Activated T-helper 1 cell treated with Interleukin-2 at 50 U/mL for 16 hours (primary cell): Measurements from ENCODE around the gene TFF1.

ENCODE experiments used
- DNase-seq: peaks from one replicate; pipeline ENCODE4 v3.0.0-alpha.2; 2020; ENCODE audit warnings: low read depth

TFF1 gene

DNA sequence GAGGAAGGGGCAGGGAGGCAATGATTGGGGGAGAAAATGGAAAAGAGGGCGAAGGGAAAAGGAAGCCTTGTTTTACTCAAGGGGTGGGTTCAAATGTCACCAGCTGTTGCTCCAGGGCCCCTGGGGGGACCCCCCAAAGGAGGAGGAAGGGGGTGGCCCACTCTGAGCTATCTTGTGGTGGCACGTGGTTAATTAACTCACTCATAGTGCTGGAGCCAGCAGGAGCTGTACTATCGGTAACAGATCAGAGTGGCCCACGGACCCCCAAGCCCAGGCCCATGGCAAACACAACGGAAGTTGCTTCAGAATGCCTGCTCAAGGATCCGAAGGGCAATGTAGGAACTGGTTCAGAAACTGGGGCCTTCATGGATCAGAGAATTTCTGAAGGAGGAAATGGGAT is 22.8 kb downstream of the TFF1 start:
- DNase-seq, result no peak

DNA sequence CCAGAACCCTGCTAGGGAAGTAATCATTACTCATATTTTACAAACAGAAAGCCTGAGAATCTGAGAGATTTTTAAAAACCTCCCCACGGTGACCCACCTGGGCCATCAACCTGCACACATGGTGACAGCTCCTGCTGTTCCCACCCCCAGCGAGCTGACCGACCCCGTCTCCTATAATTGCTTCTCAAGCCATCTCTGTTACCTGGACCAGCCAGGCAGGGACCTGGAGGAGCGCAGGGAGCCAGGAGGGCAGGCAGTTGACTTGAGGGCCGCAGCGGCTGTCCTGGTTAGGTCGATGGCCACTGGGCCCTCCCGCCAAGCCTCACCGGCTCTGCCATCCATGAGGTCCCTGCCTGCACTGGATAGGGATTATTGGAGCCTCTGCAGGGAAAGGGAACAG is 23.2 kb downstream of the TFF1 start:
- no peak for DNase-seq

DNA sequence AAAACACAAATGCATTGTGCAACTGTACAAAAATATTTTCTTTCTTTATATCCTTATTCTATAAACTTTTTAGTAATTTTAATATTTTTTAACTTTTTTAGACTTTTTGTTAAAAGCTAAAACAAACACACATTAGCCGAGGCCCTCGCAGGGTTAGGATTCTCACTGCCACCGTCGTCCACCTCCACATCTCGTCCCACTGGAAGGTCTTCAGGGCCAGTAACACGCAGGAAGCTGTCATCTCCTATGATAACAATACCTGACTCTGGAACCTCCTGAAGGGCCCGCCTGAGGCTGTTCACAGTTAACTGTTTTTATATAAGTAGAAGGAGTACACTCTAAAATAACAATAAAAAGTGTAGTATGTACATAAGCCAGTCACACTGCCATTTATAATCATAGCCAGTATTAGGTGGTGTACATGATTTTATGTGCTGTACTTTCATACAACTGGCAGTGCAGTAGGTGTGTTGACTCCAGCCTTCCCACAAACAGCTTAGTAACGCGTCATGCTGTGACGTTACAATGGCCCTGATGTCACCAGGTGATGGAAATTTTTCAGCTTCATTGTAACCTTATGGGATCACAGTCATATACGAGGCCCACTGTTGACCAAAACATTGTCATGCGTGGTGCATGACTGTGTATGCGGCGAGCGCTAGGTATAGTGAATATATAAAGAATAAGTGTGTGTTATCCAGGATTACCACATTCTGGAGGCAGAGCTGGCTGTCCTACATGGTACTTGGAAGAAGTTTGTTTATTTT is 24.4 kb downstream of the TFF1 start:
- DNase-seq, result no peak

DNA sequence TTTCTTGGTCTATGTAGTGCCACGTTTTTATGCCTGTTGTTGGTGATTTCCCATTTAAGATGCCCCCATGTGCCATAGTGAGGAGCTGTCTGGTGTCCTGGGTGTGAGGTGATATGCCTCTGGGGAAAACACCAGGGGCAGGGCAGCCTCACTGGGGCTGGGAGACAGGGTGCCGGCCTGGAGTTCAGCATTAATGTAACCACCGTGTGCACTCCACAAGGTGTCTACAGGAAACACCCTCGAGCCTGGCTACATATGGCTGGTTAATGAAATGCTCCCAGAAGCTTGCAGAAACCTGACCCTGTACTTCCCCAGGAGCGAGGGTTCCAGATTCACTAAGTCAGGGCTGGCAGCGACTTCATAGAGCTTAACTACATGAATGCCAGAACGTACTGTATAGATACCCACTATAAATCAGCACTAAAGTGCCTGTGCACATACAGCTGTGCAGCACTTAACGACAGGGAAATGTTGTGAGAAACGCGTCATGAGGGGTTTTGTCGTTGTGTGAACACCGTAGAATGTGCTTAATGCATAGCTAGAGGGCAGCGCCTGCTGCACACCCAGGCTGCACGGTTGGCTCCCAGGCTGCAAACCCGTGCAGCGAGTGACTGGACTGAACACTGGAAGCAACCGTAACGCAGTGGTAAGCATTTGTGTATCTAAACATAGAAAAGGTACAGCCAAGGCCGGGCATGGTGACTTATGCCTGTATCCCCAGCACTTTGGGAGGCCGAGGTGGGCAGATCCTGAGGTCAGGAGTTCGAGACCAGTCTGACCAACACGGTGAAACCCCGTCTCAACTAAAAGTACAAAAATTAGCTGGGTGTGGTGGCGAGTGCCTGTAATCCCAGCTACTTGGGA is 25.9 kb downstream of the TFF1 start:
- DNase-seq, result no peak

DNA sequence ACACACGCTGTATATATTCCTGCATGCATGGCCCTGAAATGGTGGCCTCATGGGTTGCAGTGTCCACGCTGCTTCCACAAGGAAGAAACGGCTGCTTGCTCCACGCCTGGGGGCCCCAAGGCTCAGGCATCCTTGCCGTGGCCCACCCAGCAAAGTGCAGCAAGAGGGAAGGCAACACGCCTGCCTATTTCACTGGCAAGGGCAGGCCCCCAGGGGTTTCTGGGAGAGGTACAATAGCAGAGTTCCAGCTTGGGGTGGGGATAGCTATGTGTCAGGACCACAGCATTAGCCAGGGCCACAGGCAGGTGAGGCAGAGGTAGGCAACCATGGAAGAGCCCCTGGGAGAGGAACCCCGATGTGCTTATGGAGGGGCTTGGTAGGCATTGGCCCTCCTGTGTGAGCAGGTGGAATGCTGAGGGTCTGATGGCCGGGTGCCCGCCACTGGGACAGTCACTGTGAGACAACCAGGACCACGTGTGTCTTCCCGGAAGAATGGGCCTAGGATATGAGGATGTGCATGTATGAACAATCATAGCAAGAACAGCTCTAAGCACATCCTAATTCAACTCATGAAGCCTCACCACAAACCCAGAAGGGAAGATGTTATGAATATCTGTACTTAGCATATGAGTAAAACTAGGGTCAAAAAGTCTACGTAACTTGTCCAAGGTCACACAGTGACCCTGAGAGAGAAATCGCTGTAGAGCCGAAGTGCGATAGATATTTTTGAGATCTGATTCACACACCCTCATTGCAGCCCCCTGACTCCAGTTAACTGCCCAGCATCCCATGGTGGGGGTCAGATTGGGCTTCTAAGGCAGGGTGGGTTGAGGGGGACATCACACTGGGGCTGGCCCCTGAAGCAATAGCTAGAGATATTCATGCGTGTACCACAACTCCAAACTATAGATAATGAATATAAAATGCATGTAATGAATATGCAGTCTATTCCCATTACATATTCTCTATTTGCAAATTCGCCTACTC is 27.3 kb downstream of the TFF1 start:
- DNase-seq, result no peak

DNA sequence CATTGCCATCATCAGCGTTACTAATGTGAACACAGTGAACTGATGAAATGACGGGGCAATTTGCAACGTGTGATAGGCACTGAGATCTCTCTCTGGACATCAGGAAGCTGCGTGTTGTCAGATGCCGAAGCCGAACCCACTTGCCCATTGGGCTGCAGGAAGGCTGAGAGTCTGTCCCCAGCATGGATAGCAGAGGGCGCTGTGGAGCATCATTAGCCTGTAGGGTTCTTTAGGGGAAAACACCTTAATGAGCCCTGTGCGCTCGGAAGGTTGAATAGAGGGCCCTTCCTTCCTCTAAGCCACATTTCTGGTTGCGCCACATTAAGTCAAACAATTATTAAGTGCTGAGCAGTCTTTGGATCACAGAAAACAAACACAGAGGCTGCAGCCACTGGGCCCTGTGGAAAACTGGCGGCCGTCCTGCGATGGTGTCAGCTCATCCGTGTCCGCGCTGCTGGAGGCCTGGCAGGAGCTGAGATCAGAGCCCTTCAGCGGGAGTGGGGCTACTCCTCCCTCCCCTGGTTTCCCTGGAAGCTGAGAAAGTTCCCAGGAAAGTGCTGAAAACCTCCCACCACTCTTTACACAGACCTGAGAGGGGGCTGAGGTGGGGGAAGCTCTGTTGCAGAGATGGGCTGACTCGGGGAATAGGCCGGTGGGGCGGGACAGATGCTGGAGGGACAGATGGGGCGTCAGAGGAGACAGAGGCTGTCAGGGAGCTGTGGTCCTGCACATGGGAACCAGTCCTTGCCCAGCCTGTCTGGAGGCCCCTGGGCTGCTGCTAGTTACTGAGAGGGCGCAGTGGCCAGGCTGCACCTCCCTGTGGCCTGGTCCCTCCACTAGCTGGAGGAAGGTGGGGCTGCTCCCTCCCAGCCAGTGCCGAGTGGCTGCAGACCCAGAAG is 28.3 kb downstream of the TFF1 start:
- DNase-seq, result peak; percentile 64

GRCh38 chr21:42337276-42337675 is 29.1 kb downstream of the TFF1 start:
- DNase-seq, result no peak

- DNase-seq, result no peak
These were observed 30.3 kb downstream of the TFF1 start for GRCh38 chr21:42336054-42336453.

GRCh38 chr21:42332557-42333317 is 33.6 kb downstream of the TFF1 start:
- no peak for DNase-seq

DNA sequence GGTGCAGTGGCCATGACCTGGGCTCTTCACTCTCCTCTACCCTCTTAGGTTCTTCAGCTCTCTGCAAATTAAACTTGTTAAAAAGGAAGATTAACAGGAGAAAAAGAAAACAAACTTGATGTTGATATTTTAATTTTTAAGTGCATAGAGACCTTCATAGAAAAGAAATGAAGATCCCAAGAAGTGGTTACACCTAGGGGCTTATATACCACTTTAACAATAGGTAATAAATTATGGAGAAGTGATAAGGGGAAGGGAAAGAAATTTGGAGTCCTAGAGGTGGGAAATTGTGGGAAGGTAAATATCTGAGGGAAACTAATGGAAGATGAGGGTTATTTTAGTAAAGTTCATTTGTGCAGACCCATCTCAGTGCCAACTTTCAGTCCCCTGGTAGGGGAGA is 34.7 kb downstream of the TFF1 start:
- DNase-seq, result no peak

DNA sequence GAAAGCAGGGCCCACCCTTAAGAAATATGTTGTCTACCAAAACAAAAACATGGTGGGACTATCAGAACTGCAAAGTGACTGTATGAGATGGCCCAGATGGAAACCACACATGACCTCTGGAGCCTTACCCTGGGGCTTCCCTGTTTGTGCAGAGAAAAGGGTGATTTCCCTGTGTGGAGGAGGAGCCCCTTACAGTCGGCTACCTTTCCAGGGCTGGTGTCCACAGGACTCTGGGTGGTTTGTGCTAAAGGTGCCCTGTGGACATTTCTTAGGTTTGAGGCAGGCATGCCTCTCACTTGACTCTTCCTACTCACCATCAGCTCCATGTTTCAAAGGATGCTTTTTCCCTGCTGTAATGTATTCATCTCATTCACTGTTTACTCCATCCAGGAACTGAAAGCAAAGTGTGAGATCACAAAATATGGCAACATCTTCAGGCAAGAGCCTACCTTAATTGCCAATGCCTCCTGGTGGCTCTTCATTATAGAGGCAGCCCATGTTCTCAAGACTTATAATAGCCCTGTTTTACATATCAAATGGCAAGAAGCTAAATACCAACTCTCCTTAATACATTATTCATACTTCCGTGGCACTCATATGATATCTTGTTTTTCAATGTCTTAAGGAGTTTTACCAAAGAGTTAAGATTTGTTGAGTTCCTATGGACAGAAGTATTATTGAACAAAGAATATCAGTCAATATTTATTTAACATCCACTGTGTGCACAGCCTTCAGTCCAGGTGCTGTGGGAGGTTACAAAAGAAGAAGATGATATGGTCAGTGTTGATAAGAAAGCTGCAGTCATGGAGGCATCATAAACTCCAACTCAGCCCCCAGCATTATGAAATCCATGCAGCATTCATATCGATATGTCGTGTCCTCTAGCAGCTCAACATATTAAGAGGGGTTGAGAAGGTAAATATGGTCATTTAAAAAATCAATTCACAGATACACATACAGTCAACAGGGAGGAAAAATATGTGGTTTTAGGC is 35.7 kb downstream of the TFF1 start:
- no peak for DNase-seq

- no peak for DNase-seq
These were observed 41.4 kb downstream of the TFF1 start for GRCh38 chr21:42324896-42325295.

GRCh38 chr21:42321845-42322244 is 44.5 kb downstream of the TFF1 start:
- no peak for DNase-seq

- DNase-seq, result no peak
These were observed 45.1 kb downstream of the TFF1 start for GRCh38 chr21:42321231-42321630.

- DNase-seq, result no peak
These were observed 45.5 kb downstream of the TFF1 start for GRCh38 chr21:42320791-42321190.

- DNase-seq, result no peak
These were observed 46.3 kb downstream of the TFF1 start for GRCh38 chr21:42319851-42320572.

- no peak for DNase-seq
These were observed 47.0 kb downstream of the TFF1 start for GRCh38 chr21:42319376-42319775.
